GM12878 (cell line): ENCODE data around the gene SIGLEC10. TPM values are rescaled to one million over a fixed set of nuclear protein-coding genes. Genes with fewer than 3 reads are reported as not detected.

Experiments used
- ATAC-seq: fragments of 200-7000 bp; cut with Tn5 transposase; 3 replicates; pipeline ENCODE4 v1.9.1; 2020; ENCODE audit warnings: mild to moderate bottlenecking, moderate library complexity
- BruUV-seq: library from RNA; stranded (reverse); fragments of 400-500 nt; replicated peaks from 2 replicates; lab custom pipeline; 2021; lab: Mats Ljungman, UMichigan
- CTCF ChIA-PET: fragments of 300-600 bp; sonication (Branson Sonifier 250); formaldehyde crosslinking; extraction: SDS; loops from one replicate; lab custom pipeline; 2021; ENCODE audit warnings: inconsistent platforms; lab: Yijun Ruan, JAX
- POLR2A ChIA-PET: fragments of 350-600 bp; formaldehyde crosslinking; extraction: SDS; loops from one replicate; lab custom pipeline; 2021; ENCODE audit warnings: inconsistent platforms; lab: Charles Lee
- RAD21 ChIA-PET: fragments of 300-600 bp; sonication (Branson Sonifier 250); formaldehyde crosslinking; loops from one replicate; lab custom pipeline; 2023; ENCODE audit warnings: antibody characterized with exemption; ENCODE audit not compliant: unreplicated experiment; lab: Charles Lee
- SMC1A ChIA-PET: fragments of 300-600 bp; sonication (Branson Sonifier 250); formaldehyde crosslinking; loops from one replicate; lab custom pipeline; 2023; ENCODE audit not compliant: unreplicated experiment, uncharacterized antibody; lab: Charles Lee
- DNase-seq: peaks from one replicate; pipeline ENCODE4 v3.0.0-alpha.2; 2011; ENCODE audit warnings: low read depth, low spot score
- FAIRE-seq: peaks from 3 replicates; lab custom pipeline; 2011; peaks lifted over from hg19 to GRCh38; lab: Jason Lieb, UNC
- H2AFZ ChIP-seq: 2 replicates; pipeline ENCODE4 v1.6.0; 2011; ENCODE audit warnings: low read depth, low read length, control low read depth; ENCODE audit not compliant: control insufficient read depth
- H3K27ac ChIP-seq: 2 replicates; pipeline ENCODE4 v1.5.1; 2011; ENCODE audit warnings: control low read depth; ENCODE audit not compliant: control insufficient read depth, insufficient read depth
- H3K27me3 ChIP-seq, 2 experiments: replicated peaks in 1 of 2; 2 replicates each; pipeline versions ENCODE4 v1.6.0 to v1.6.1; 2011; ENCODE audit warnings: low read length in 1 of 2; ENCODE audit not compliant: control insufficient read depth in 2 of 2, insufficient read depth in 2 of 2
- H3K36me3 ChIP-seq, 2 experiments: 2 replicates each; pipeline ENCODE4 v1.5.1; 2011; ENCODE audit warnings: low read length in 1 of 2; ENCODE audit not compliant: control insufficient read depth in 2 of 2, insufficient read depth in 2 of 2
- H3K4me1 ChIP-seq: 2 replicates; pipeline ENCODE4 v1.6.1; 2011; ENCODE audit warnings: mild to moderate bottlenecking, low read length, moderate library complexity, mixed read lengths; ENCODE audit not compliant: control insufficient read depth, insufficient read depth
- H3K4me2 ChIP-seq: 2 replicates; pipeline ENCODE4 v1.6.0; 2011; ENCODE audit warnings: control low read depth; ENCODE audit not compliant: control insufficient read depth, insufficient read depth
- H3K4me3 ChIP-seq: fragments of 200-600 bp; sonication (generic); 2 replicates; pipeline ENCODE4 v1.5.1; 2016
- H3K79me2 ChIP-seq: 2 replicates; pipeline ENCODE4 v1.6.0; 2011; ENCODE audit warnings: low read length; ENCODE audit not compliant: control insufficient read depth, insufficient read depth
- H3K9ac ChIP-seq: 2 replicates; pipeline ENCODE4 v1.8.0; 2011; ENCODE audit warnings: low read length, control low read depth, mixed read lengths; ENCODE audit not compliant: control insufficient read depth, insufficient read depth
- H3K9me3 ChIP-seq: replicated peaks from 3 replicates; pipeline ENCODE4 v1.5.1; 2011; ENCODE audit warnings: mild to moderate bottlenecking, low read length; ENCODE audit not compliant: control insufficient read depth, insufficient read depth
- H4K20me1 ChIP-seq: 2 replicates; pipeline ENCODE4 v1.6.0; 2011; ENCODE audit not compliant: control insufficient read depth, insufficient read depth
- CHD1 ChIP-seq: IDR thresholded peaks from 2 replicates; pipeline ENCODE4 v1.6.1; 2012; ENCODE audit warnings: low read depth, low read length, improper control_type of control experiment
- CREB1 ChIP-seq: IDR thresholded peaks from 2 replicates; pipeline ENCODE4 v1.6.1; 2012; ENCODE audit warnings: low read depth, mild to moderate bottlenecking, inconsistent platforms
- E4F1 ChIP-seq: fragments of 450-650 bp; IDR thresholded peaks from 2 replicates; pipeline ENCODE4 v1.6.1; 2018; ENCODE audit warnings: borderline replicate concordance, mild to moderate bottlenecking; ENCODE audit not compliant: partially characterized antibody
- EGR1 ChIP-seq, 2 experiments: IDR thresholded peaks; 1 replicate in 1 of 2; 2 replicates in 1 of 2; pipeline ENCODE4 v1.6.1; 2011 to 2012; ENCODE audit warnings: low read depth in 2 of 2, low read length in 2 of 2, borderline replicate concordance in 1 of 2, mild to moderate bottlenecking in 1 of 2, moderate library complexity in 1 of 2
- FOS ChIP-seq: IDR thresholded peaks from 3 replicates; pipeline ENCODE4 v1.6.1; 2011; ENCODE audit warnings: borderline replicate concordance; ENCODE audit not compliant: insufficient read length; ENCODE audit errors: extremely low read depth
- IRF4 ChIP-seq: IDR thresholded peaks from 2 replicates; pipeline ENCODE4 v1.6.1; 2011; ENCODE audit warnings: low read depth, low read length
- NBN ChIP-seq: fragments of 450-650 bp; IDR thresholded peaks from 2 replicates; pipeline ENCODE4 v1.6.1; 2016
- NFXL1 ChIP-seq: fragments of 450-650 bp; IDR thresholded peaks from 2 replicates; pipeline ENCODE4 v1.6.1; 2017; ENCODE audit warnings: antibody characterized with exemption, mild to moderate bottlenecking, borderline replicate concordance
- NFYA ChIP-seq: IDR thresholded peaks from 2 replicates; pipeline ENCODE4 v1.6.1; 2011; ENCODE audit warnings: low read depth, mild to moderate bottlenecking, low read length, improper control_type of control experiment, borderline replicate concordance
- PRDM15 ChIP-seq: fragments of 450-650 bp; formaldehyde crosslinking; IDR thresholded peaks from 2 replicates; pipeline ENCODE4 v1.4.0; 2020; ENCODE audit warnings: mild to moderate bottlenecking, moderate library complexity
- RBBP5 ChIP-seq: fragments of 200-600 bp; sonication (generic); conservative IDR thresholded peaks from 2 replicates; pipeline ENCODE4 v1.6.1; 2016
- STAT3 ChIP-seq: IDR thresholded peaks from 2 replicates; pipeline ENCODE4 v1.6.1; 2011; ENCODE audit warnings: low read depth, low read length, improper control_type of control experiment
- ZSCAN29 ChIP-seq: fragments of 450-650 bp; IDR thresholded peaks from 2 replicates; pipeline ENCODE4 v1.6.1; 2017; ENCODE audit warnings: mild to moderate bottlenecking, moderate library complexity
- WGBS: methylation state at CpG from one replicate; pipeline ENCODE4 v1.1.6; 2016; ENCODE audit warnings: low lambda C conversion rate; ENCODE audit not compliant: insufficient replicate concordance, insufficient coverage; ENCODE audit errors: missing lambda C conversion rate; 5-methylcytosine and 5-hydroxymethylcytosine counted together
- in situ Hi-C: fragments of 300-500 bp; cut with MboI; formaldehyde crosslinking; loops from 9 replicates; pipeline ENCODE4 v1.14.3; 2018; ENCODE audit warnings: mixed read lengths
- intact Hi-C: fragments of 100-400 bp; cut with micrococcal nuclease; formaldehyde crosslinking; loops from one replicate; pipeline ENCODE4 v1.14.2; 2022; ENCODE audit not compliant: unreplicated experiment
- polyA plus RNA-seq, 11 experiments: library from polyadenylated mRNA; depleted of rRNA in 4 of 11; unstranded in 6 of 11; stranded (reverse) in 5 of 11; fragments of >200 nt; fragmentation: Nextera tagmentation in 4 of 11; fragmentation: Illumina TruSeq in 1 of 11; extraction: Ambion mirVana in 4 of 11; extraction: Trizol in 1 of 11; gene quantifications; 1 replicate in 1 of 11; 2 replicates in 10 of 11; pipeline versions ENCODE4 v1.2.1 to v1.2.3, GENCODE V29; 2011 to 2016; ENCODE audit warnings: inconsistent platforms in 2 of 11, missing spikeins in 2 of 11, low read depth in 1 of 11
- total RNA-seq, 4 experiments: library from RNA; depleted of rRNA in 3 of 4; stranded (reverse); fragments of >200 nt in 3 of 4; fragmentation: Illumina TruSeq in 1 of 4; extraction: Trizol in 1 of 4; gene quantifications; 2 replicates each; pipeline versions ENCODE4 v1.2.1 to v1.2.3, GENCODE V29; 2013 to 2021
- TF ChIP-seq, protein P1 (sequence below): IDR thresholded peaks from 2 replicates; pipeline ENCODE4 v1.6.1; 2012; ENCODE audit warnings: mild to moderate bottlenecking, low read depth, low read length

The SIGLEC10 gene
- total and polyA plus RNA-seq, 10 of the 15 experiments (the other 5 are each of a cell fraction or from before 2014, with no cell fraction given): 2.3 to 16.8 (median 7.8) TPM

DNA sequence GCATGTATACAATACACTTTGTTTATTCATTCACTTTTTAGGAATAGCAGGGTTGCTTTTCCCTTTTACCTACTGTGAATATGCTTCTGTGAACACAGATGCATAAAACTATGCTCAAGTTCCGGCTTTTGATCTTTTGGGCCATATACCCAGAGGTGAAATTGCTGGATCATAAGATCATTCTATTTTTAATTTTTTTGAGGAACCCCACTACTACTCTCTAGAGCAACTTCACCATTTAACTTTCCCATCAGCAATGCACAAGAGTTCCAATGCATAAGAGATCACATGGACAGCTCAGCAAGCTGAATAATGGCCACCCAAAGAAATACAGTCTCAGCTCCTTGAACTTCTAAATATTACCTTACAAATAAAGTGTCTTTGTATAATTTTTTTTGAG lies 17.0 kb upstream of the SIGLEC10 start:
- ChIA-PET SMC1A (interaction anchor here (1.5 kb wide), 1 partner anchor 33 kb away, joined by 3 read pairs; no protein-coding TSS in a partner anchor), CTCF (interaction anchor here (1.0 to 11.1 kb wide), 2 partner anchors 14 to 36 kb away, joined by 3 to 142 read pairs; partner anchors contain the start of gene SIGLEC10), RAD21 (interaction anchor here (0.6 kb wide), 1 partner anchor 93 kb away, joined by 3 read pairs; no protein-coding TSS in a partner anchor), POLR2A (no interaction called here)
- 33% methylated on average over 1 of the region's 1 CpG for WGBS
- Histone ChIP-seq H3K27ac (no peak overlapping the region), H3K79me2 (no peaks in the 10 kb centered on the region), H3K9me3 (no peaks in the 10 kb centered on the region), H3K4me2 (no peak overlapping the region), H4K20me1 (no peaks in the 10 kb centered on the region), H2AFZ (no peak overlapping the region), H3K36me3 (no peaks in the 10 kb centered on the region), H3K9ac (no peak overlapping the region), H3K4me1 (0 out of 2 replicates have a peak, but pooled peaks cover 6% of the 10 kb centered on the region), H3K4me3 (no peak overlapping the region), H3K27me3 (0 out of 4 replicates have a peak, but pooled peaks cover 0 to 2% of the 10 kb centered on the region in 2 experiments)
- no peak for FAIRE-seq
- no peak for ATAC-seq
- no TSS peak for BruUV-seq
- no peak for DNase-seq
- intact Hi-C loops (no loop called here), in situ Hi-C loops (no loop called here)
- TF ChIP-seq CREB1: no peak
- TF ChIP-seq PRDM15 (CRISPR knock-in tag): no peak
- TF ChIP-seq FOS: no peak
- no peak for TF ChIP-seq NFXL1
- TF ChIP-seq NBN: no peak
- no peak for TF ChIP-seq CHD1
- TF ChIP-seq, protein P1, sequence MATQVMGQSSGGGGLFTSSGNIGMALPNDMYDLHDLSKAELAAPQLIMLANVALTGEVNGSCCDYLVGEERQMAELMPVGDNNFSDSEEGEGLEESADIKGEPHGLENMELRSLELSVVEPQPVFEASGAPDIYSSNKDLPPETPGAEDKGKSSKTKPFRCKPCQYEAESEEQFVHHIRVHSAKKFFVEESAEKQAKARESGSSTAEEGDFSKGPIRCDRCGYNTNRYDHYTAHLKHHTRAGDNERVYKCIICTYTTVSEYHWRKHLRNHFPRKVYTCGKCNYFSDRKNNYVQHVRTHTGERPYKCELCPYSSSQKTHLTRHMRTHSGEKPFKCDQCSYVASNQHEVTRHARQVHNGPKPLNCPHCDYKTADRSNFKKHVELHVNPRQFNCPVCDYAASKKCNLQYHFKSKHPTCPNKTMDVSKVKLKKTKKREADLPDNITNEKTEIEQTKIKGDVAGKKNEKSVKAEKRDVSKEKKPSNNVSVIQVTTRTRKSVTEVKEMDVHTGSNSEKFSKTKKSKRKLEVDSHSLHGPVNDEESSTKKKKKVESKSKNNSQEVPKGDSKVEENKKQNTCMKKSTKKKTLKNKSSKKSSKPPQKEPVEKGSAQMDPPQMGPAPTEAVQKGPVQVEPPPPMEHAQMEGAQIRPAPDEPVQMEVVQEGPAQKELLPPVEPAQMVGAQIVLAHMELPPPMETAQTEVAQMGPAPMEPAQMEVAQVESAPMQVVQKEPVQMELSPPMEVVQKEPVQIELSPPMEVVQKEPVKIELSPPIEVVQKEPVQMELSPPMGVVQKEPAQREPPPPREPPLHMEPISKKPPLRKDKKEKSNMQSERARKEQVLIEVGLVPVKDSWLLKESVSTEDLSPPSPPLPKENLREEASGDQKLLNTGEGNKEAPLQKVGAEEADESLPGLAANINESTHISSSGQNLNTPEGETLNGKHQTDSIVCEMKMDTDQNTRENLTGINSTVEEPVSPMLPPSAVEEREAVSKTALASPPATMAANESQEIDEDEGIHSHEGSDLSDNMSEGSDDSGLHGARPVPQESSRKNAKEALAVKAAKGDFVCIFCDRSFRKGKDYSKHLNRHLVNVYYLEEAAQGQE: no peak
- TF ChIP-seq NFYA: no peak
- no peak for TF ChIP-seq EGR1 (IDR thresholded peaks at IDR 0.05; ENCODE audit: borderline replicate concordance in 1 of 2, low read depth in 2 of 2, low read length in 2 of 2)
- TF ChIP-seq STAT3: no peak
- TF ChIP-seq IRF4: no peak
- TF ChIP-seq RBBP5: no peak
- no peak for TF ChIP-seq ZSCAN29
- TF ChIP-seq E4F1: no peak
